Inflammatory macrophage treated with lipopolysaccharide for 1 hour (primary cell): ENCODE data around the gene CMKLR1.
A peak's percentile ranks its signal among the peaks of the same experiment; 100 is the strongest.

Experiments
- DNase-seq, 2 donors: peaks; one replicate each; pipeline ENCODE4 v3.0.0-alpha.2; 2020 to 2022

The CMKLR1 gene

DNA sequence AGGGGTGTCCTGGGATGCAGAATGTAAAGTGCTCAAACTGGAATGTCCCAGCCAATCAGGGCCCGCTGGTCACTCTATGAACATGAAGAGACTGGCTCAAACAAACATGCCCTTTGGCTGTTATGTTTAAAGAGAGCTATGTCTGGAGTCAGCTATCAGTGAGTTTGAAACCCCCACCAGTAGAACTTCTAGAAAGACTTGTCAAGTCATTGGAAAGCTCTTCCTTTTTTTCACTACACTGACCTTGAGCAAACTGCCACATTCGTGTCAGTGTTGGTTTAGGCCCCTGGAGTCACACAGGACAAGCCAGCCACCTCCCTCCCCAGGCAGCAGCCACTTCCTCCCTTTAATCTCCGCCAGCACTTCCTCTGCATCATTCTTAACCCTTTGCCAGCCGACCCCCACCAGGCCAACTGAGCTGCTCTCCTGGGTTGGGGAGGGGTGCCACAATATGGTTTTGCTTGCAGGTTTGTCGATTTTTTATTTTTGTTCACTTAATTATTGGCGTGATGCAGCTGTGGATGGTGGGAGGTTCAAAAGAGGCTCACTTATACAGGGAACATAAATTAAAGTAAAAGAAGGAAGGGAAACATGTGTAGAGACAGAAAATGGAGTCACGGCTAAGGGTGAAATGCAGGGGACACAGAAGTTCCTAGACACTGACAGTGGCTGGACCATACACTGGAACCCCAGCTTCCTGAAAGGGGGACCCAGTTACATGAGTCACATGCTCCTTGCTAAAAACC, 25.3 kb downstream of the CMKLR1 start:
- peak; percentile 81 to 86 for DNase-seq

DNA sequence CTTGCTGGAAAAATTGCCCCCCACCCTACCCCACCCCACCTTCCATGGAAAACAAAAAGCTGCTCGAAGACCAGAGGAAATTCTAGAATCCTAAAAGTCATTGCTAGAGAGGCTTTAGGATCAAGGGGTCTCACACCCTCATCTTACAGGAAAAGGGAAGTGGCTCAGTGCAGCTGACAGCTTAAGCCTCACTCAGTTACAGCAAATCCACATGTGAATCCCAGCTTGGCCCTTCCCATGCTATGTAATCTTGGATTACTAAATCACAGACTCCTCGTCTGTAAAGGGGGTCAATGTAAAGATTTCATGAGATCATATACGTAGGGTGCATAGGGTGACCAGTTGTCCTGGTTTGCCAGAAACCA, 25.9 kb downstream of the CMKLR1 start:
- peak; percentile 72 to 89 for DNase-seq

DNA sequence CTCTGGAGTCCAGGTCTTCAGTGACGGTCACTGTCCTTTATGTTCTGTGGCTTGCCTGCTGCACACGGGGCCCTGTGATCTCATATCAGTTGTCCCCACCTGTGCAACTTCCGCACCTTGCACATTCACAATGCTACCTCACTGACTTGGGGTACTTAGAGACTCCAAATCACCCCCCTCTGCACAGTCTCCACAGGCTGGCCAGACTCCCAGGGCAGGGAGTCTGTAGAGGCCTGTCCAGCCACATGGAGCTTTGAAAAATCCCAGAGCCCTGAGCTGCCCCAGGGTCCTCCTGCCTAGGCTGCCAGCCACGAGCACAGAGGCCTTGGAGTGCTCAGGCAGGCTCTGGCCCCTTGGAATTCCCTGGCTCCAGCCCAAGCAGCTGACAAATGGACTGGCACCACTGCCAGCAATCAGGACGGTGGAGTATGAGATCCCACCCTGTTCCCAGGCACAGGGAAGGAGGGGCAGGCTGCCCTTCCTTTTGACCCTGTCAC, 26.4 kb downstream of the CMKLR1 start:
- no peak for DNase-seq

DNA sequence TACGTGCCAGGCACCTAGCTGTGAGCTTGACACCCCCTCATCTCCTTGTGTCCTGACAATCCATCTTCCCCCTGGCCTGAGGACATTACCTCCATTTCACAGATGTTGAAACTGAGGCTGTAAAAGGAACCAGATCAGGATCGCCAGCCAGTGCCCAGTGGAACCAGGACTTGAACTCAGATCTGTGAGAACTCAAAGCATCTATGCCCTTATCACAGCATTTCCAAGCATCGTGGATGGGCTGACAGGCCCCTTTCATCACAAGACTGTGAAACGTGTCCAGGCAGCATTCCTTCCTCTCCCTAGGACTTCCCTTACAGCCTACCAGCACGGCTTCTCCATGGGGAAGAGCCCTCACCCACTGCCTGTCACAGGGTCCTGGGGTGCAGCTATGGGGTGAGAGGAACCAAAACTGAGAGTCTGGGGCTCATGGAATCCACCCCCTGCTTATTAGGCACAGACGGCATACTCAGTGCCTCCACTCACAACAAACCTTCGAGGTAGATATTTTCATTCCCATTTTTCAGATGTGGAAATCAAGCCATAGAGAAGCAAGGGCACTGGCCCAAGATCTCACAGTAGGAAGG, 26.9 kb downstream of the CMKLR1 start:
- peak; percentile 30 to 80 for DNase-seq

DNA sequence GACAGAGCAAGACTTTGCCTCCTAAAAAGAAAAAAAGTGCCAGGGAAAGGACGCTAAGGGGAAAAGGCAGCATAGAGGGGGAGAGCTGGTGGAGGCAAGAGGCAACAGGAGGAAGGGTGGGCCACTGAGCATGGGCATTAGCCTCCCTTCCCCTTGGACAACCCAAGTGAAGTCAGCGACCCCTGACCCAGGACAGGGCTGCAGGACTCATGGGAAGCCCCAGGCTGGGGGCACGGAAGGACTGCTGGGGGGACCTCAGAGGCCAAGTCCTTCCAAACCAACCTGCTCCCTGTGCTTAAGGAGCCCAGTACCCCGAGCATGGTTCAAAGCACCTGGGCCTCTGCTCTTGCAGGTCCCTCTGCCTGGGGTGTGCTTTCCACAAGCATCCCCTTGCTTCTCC, 27.5 kb downstream of the CMKLR1 start:
- DNase-seq, result no peak

DNA sequence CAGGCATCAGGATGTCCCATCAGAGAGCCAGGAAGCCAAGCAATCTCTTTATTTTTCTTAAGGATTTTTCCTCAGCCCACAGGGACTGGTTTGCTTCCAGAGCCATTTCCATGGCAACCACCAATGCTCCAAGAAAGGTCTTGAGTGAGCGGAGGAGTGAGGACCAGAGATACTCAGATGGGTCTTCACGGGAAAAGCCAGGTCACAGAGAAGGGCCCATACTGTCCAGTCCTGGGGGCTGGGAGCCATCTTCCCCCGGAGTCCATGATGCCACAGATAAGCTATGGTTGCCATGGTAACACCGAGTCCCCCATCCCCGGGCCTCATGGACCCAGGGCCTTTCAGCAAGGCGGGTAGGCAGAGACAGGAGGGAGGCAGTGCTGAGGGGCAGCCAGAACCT, 28.6 kb downstream of the CMKLR1 start:
- no peak for DNase-seq

DNA sequence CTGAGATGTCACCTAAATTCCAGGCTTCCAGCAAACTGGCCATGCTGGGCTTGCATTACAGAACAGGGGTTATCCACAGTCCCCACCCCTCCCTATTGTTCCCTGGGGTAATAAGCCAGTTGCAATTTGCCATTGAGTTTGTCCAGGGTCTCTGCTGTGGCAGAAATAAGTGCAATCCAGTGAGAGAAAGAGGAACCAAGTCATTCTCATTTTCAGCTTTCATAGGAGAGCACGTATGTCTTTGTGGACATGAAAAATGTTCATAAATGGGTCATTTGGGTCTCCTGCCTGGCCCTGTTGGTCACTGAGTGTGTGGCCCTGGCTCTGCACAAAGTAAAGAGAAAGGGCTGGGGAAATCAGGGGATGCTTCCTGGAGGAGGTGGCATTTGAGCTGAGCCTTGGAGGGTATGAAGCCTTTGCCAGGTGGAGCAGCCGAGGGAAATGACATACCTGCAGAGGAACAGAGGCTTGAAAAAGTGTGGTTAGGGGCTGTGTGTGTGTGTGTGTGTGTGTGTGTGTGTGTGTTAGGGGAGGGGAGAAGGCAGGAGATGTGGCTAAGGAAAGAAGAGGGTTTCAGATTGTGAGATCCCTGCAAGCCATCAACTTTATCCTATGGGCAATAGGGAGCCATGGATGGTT, 29.3 kb downstream of the CMKLR1 start:
- DNase-seq, result peak in 1 of 2 donors; percentile 30

DNA sequence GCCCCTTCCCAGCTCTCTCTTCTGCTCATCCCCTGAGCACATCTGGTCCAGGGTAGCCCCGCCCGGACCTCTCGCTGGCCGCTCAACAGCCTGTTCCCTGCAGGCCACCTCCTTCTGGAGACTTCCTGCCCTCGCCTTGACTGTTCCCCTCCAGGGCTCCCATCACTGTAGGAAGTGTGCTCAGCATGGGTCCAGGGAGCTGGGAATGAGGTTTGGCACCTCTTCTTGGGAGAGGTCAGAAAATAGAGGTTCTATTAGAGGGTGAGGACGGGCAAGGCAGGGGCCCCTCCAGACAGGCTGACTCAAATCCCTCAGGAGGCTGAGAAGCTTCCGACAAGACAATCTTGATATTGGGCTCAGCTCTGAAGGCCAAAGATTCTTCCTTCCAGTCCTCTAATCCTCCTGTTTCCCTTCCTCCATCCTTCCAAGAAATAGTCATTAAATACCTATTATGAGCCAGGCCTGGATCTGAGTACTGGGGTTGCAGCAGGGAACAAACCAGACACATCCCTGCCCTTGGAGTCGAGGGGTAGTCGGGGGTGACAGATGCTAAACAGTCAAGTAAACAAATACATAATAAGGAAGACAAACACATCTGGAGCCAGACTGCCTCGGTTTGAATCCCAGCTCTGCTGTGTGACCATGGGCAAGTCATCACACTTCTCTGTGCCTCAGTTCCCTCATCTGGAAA, 30.6 kb downstream of the CMKLR1 start:
- DNase-seq, result no peak

DNA sequence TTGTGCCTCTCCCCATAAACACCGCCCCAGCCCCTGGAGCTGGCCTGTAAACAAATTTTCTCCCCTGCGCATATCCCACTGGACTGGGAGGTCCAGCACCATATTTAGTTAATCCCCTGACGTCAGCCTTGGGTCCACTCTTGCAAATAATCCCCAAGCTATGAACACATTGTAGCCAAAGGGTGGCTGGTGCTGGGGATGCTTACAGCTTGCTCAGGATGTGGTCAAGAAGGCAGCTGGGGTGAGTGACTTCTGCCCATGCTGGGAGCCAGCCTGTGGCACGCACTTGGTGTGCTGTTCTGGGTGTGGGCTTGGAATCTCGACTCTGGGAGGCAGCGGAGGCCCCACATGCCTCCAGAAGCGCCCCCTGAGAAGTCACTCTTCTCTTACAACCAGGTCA, 32.1 kb downstream of the CMKLR1 start:
- DNase-seq, result peak; percentile 16 to 49

DNA sequence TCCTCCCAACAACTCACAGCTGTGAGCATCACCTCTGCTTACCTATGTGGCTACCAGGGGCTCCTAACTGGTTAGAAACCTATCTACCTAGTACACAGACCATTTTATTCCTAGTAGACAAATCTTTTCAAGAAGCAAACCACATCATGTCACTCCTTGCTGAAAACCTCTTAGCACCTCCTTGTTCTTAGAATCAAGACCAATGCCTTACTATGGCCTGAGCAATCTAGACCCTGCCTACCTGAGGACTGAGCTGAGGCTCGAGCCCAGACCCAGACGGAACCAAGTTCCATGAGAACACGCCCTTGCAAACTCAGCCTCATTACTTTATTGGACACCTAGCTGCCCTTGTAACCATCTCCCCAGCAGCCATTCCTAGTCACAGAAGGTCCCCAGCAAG, 32.6 kb downstream of the CMKLR1 start:
- no peak for DNase-seq

DNA sequence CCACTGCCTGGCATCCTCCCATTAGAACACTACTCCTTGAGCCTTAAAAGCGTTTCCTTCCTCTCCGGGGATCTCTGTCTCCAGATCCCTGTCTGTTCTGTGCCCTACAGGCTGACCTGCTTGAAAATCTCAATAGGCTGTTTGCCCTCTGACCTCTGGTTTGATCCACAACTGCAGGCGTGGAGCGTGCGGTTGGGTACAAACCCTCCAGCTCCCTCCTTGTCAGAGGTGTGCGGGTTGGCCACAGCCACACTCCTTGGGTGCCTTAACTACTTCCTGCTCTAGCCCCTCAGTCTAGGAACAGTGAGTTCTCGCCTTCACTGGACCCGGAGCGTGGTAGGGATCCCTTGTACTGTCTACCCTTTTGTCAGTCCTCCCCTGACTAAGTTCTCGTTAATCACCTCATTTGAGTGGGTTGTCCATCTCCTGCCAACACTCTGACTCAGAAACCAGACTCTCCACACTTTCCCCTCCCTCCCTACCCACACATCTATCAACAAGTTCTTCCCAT, 33.1 kb downstream of the CMKLR1 start:
- peak; percentile 75 to 87 for DNase-seq

DNA sequence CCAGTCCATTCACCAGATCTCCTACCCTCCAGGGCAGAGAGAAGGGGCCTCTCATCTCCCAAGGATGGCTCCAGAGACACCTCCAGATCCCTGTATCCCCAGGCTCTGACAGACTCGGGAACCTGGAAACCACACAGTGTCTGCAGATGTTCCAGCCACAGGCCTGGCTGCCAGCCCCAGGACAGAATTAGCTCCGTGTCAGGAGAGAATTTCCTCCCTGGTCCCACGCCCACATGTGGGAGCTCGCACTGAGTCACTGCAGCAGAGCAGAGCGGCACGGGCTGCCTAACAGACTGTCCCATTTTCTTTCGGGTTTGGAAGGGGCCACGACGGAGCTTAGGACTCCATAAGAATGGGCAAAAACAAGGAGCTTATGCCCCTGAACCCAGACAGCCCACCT, 33.6 kb downstream of the CMKLR1 start:
- peak; percentile 90 to 95 for DNase-seq

DNA sequence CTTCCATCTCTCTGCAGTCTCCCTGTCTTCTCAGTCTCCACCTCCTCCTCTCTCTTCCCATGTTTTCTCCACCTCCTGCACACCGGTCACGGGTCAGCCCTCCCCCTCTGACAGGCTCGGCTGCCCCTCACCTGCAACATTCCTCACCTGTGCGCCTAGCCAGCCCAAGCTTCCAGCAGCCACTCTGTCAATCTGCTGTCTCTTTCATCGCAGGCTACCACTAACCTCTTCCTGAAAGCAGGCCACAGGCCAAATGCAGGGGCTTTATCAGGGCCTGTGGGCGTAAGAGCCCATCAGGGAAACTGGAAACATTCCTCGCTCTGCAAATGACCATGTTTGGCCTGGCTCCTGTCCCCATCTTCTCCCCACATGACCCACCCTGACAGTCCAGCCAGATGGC, 34.5 kb downstream of the CMKLR1 start:
- no peak for DNase-seq

DNA sequence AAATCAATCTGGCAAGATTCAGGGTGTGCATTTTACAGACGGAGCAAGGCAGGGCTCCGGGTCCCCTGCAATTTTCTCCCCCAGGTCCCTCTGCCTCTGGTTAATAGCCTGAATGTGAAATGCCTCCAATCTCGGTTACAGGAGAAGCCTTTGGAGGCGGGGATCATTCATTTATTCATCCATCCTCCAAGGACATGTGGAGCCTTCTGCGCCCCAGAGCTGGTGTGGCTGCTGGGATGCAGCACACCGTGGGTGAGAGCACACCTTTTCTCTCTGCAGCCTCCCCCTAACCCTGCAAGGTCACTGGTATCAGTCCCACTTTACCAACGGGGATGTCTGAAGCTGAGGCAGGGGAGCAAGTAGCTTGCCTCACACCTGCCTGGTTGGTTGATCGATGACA, 35.4 kb downstream of the CMKLR1 start:
- no peak for DNase-seq

DNA sequence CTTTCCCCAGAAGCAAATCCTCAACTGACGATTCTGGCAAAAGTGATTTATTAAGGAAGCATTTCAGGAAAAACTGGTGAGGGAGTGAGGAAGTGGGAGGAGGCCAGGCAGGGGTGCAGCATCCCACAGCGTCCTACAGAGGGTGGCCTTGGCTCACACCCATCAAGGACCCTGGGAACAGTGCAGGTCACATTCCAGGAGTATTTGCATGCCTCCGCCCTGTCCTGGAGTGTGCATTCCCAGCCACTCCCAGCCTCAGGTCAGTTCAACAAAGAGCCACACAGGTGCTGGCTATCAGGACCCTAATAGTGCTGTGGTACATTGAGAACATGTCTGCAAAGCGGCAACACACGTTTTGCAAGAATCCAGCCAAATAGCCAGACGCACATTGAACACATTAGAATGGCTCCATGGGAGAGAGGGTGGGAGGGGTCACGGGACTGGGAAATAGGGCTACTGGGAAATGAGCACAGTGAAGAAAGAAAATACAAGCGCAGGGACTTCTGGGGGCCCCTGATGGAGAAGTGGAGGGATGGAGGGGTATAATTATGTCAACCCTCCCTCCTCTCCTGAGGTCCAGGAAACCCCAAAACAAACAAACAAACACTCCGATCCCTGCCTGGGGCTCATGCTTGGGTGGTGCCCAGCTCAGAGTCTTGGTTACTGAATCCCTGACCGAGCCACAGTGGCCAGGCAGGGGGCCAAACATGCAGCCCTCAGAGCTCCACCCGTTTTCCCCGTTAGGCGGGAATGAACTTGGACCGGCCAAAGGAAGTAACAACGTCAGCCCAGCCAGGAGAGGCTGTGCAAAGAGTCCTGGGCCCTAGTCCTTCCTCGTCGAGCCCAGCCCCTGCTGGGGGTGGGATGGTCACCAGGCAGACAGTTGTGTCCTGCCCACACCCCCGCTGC, 36.5 kb downstream of the CMKLR1 start:
- DNase-seq, result no peak

DNA sequence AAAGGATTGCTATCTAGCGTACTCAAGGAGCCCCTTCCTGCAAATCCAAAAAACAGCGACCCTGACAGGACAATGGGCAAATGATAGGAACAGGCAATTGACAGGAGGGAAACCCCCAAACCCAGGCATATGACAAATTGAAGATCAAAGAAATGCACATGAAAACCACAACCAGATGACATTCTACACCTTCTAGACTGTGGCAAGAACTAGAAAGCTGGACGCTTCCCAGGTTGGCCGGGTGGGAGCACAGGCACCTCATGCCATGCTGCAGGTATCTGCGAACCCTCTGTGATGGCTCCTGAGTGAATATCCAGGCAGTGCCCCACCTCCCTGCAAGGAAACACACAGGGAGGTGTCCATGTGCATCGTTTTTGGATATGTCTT, 37.1 kb downstream of the CMKLR1 start:
- no peak for DNase-seq

DNA sequence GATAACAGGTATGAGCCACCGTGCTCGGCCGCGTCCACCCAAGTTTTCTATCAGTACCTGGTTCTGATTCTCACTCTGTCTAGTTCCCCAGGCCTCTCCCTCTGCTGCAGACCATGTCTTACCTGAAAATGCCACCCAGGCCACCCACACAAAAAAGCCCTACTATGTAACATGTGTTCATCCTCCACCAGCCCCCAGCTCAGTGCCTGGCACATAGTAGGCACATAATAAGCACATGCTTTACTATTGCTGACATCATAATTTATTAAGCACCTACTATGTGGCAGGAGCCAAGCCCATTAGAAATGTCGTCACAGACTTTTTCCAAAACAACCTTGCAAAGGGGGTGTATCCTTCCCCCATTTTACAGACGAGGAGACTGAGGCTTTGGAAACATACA, 37.8 kb downstream of the CMKLR1 start:
- DNase-seq, result no peak

DNA sequence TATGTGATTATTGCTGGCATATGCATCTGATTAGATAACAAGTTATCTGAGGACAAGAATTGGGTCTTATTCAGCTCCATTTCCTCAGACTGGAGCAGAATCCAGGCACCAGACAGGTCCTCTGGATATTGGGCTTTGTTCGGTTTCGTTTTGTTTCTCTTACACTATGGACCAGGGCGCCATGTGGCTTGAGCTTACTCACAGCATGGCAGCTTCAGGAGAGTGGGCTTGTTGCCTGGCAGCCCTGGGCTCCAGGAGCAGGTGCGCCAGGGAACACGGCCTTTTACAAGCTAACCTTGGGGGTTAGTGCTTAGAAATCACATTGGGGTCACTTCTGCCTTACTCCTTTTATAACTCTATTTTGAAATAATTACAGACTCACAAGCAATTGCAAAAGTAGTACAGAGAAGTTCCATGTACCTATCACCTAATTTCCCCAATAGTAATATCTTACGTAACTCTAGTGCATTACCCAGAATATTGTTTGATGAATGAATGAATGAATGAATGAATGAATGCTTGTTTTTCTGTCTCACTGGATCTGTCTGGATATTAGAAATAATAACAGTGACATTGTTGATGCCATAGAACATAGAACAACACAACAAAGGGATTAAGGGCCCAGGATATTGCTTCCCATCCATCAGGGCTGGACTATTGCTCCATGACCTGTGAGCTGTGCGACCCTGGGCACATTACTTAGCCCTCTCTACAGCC, 39.0 kb downstream of the CMKLR1 start:
- DNase-seq, result no peak

DNA sequence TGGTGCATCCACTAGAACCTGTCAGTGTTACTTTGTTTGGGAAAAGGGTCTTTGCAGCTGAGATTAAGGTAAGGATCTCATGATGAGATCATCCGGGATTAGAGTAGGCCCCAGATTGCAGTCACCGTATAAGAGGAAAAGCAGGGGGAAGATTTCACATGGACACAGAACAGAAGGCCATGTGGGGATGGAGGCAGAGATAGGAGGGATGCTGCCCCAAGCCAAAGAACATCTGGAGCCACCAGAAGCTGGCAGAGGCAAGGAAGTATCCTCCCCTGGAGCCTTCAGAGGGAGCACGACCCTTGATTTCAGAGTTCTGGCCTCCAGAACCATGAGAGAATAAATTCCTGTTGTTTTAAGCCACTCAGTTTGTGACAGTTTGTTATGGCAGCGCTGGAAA, 39.6 kb downstream of the CMKLR1 start:
- DNase-seq, result no peak

DNA sequence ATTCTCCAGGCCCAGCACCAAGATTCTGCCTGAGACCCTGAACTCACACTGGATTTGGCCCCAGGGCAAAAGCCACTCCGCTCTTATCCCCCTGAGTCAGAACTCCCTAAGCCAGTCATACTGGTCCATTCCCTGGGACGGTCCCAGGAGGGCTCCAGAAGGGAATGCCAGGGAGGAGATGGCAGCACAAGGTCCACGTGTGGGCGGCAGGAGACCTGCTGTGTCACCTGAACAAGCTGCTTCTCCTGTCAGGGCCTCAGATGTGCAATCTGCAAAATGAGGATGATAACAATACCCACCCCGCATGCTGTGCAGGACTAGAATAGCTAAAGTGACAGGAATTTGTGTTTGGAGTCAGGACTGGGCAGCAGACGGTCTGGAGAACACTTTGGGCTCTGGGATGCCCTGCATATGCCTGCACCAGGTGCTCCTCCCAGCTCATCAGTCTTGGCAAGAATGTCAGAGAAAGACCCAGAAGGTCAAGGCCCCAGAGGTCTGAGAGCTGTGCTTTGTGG, 40.3 kb downstream of the CMKLR1 start:
- no peak for DNase-seq
